CD4-positive, alpha-beta T cell treated with Interleukin-15 for 4 hours (primary cell): ENCODE results near the gene SASH1.
A peak's percentile ranks its signal among the peaks of the same experiment; 100 is the strongest.

Experiments used
- DNase-seq: peaks from one replicate; pipeline ENCODE4 v3.0.0-alpha.2; 2020; ENCODE audit warnings: low spot score

The SASH1 gene

DNA sequence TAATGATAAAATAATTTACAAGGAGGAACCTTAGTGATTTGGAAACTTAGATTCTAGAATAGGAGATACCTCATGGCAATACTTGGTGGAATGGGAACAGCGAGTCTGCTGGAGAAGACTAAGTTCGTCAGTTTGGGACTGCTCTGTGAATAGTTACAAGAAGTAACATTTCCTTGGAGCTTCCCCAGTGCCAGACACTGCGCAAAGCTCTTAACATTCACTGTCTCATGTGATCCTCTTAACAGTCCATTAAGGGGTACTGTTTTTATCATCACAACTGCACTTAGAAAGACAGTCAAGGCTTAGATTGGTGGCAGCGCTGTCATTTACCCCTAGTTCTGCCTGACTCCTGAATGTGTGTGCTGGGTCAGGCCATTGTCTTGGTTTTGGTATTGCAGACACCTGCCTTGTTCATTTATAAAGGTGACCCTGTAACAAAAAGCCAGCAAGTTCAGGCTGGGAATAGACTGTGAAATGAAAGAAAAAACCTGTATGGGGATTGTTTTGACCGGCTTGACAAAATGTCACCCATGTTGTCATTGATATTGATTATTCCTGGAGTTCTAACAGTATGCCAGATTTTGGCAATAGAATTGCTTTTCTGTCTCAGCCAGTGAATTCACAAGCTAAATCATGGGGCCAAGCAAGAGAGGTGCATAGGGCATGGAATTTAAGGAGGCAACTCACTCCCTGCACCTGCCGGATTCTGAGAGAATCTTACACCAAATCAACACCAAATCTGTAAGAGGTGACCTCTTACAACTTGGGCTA lies 118.4 kb downstream of the SASH1 start:
- DNase-seq, result no peak

DNA sequence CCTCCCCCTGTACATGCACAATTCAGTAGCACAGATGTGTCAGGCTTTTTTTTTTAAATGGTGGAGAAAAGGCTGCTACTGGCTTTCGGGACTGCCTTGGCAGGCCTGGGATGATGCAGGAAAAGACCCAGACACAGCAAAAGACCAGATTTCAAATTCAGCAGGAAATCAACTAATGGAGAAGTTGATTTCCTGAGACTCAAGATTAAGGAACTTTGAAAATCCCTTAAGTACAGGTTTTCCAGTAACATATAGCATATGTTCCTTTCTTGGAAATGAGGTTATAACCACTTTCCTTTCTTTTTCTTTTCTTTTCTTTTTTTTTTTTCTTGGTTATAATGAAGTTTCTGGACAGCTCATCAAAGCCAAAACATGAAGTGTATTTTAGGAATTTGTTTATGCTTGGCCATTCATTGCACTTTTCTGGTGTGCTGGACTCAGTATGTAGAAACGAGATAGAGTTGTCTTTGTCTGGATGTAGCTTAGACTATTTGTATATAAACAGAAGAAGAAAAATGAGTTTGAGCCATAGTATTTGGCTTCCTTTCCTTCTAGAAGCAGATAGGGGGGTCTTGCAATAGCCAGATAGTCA lies 119.4 kb downstream of the SASH1 start:
- no peak for DNase-seq

DNA sequence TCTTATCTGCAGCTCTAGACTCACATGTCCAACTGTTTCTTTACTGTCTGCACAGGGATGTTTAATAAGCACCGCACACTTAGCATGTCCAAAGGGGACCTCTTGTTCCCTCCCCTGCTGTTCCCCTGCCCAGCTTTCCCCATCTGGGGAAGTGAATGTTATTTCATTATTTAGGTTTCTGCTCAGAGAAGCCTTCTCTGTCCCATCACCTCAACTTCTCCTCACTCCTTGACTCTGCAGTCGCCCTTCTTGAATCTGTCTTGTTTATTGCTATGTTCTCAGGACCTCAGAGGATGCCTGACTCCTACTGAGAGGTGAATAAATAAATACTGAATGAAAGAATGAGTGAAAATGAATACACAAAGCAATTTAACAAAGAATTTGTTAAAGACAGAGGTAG lies 121.0 kb downstream of the SASH1 start:
- no peak for DNase-seq

DNA sequence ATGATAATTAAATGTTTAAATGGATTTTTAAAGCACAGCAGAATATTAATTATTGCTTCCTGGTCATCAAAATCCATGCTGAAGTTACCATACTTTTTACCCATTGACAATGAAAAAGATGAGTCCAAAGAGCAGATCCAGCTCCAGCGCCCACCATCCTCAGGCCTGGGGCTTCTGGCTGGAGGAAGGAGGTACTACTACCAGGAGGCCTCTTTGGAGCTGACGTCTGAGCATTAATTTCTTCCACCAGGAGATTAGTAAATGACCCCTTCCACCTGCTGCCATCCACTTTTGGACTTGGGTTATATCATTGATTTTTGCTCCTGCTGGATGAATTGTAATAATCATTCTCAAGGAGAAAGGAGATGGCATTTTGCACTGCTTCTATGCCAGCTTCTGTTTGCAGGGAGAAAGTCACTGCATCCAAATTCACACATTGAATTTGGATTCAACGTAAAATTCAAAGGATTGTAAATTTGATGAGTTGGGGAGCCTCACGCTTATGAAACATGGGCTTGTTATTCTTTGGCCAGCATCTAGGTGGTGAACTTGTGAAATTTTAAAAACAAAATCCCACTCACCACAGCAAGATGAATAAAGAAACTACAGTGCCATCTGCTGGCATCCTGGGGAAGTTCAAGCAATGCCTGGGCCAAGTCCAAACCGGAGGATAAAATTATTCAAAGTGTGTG lies 121.8 kb downstream of the SASH1 start:
- peak; percentile 53 for DNase-seq

DNA sequence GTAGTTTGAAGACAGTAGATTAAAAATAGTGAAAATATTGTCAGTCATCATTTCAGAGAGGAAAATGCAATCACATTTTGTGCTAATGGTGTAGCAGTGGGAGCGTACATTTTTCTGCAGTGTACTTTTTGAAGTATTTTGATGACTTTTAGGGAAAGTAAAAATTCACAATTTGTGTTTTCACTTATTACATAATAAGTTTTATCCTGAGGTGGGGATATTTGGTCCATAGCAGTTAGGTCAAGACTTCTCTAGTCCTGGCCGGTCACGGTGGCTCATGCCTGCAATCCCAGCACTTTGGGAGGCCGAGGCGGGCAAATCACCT lies 122.3 kb downstream of the SASH1 start:
- no peak for DNase-seq

DNA sequence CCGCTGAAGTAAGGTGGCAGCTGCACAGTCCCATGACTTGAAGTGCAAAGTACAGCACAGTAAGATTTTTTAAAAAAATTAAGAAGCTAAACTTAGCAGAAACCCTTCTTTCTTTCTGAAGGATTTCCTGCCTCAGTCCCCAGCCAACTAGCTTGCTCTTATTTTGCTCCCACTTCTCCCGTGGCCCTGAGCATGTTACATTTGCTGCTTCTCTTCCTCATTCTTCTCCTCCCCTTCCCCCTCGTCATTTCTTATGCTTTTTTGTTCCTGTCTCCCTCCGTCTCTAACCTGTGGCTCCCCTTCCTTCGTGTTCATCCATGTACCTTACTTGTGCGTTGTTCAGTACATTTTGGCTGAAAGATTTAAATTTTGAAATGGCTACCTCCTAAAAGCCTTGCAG lies 123.0 kb downstream of the SASH1 start:
- no peak for DNase-seq

DNA sequence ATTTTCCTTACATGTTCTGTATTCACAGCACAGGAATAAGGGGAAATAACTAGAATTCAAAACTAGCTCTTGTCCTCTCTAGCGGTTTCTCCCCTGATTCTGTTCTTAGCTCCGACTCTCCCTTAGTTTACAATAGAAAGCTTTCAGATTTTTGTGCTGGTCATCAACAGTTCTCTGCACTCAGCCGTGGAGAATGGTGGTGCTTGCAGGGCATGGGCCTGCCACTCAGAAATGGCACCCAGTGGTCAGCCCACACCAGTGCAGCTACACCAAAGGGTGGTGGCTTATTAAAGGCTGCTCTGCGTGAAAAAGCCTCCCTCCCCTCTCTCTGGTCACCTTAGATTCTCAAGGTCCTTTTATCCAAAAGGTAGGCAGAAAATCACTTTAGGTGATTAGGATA lies 123.5 kb downstream of the SASH1 start:
- DNase-seq, result no peak

DNA sequence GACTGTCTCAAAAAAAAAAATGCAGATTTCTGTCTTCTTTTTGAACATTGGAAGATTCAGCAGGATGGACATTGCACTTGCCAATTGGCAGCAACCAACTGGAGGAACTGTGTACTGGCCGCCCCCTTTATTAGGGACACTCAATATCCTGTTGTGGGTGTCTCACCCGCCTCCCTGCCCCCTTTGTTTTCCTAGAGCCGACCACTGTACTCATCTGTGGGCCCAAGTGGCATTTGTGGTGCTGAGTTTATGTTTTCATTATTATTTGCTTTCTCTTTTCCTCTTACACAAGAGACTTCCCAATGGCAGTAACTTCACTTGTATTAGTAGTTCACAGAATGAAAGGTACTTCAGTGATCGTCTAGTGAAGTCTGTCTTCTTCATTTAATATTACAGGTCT lies 125.3 kb downstream of the SASH1 start:
- DNase-seq, result no peak

DNA sequence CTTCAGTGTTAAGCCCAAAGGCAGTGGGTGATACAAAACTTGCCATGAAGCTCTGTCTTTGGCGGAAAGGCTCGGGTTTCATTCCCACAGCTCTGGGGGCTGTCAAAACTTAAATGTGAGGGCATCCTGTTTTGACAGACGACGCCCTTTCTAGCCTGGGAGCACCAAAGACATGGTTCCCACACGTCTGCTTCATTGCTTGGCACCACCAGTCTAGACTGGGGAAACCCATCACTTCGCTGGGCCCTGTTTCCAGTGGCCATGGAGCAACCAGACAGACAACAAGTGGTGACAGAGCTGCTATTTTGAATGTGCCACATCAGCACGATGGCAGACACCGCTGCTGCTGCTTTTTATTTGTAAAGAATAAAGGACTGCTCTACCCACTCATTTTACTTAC lies 127.5 kb downstream of the SASH1 start:
- DNase-seq, result no peak

DNA sequence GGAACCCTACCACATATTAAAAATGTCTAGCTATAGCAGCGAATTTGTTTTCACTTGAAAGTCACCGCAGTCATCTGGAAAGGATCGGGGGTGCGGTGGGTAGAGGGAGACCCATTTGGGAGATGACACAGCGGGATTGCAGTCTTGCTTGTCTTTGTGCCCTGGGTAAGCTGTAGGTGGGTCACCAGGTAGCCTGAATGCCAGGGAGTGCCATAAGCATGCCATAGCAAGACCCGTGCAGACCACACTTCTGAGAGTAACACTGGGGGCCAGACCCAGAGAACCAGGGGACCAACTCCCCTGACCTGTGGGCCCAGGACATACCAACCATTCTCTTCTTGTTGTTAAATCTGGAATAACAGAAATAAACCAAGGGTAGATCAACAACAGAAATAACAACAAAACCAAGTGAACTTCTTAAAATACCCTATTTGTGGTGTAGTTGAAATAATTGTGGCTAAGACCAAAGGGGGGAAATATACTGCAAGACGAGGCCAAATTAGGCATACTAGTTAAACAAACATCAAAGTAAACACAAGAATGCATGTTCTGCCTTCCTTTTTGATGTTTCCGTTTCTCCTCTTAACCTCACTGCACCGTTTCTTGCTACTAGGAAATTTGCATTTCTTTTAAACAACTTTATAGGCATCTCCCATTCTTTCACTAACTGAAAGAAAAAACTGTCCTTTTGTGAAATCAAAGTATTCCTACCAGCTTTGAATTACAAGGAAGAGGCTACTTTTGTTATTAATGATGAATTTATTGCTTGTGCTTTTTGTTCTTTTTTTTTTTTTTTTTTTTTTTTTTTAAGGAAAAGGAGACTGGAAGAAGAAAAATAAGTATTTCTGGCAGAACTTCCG lies 128.2 kb downstream of the SASH1 start:
- no peak for DNase-seq

DNA sequence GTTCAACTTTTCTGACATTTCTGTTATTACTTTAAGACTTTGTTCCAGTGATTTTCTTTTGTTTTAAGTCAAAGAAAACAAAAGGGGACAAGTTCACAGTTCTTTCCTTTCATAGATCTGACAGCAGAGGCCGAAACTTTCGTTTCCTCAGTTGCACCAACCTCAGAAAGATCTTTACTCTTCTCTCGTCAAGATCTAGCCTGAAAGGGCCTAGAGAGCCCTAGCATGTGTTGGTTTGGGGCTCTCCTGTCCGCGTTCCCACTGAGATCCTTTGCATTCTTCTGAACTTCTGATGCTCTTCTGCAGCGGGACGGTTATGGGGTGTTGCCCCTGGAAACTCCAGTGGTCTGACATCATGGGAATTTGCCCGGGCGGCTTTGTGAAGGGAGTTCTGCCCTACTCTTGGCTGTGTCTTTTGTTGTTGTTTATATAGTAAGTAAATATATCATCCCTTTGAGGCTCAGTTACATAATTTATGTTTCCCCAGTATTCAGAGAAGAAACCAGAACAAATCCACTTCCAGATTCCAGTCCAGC lies 129.1 kb downstream of the SASH1 start:
- DNase-seq, result no peak

DNA sequence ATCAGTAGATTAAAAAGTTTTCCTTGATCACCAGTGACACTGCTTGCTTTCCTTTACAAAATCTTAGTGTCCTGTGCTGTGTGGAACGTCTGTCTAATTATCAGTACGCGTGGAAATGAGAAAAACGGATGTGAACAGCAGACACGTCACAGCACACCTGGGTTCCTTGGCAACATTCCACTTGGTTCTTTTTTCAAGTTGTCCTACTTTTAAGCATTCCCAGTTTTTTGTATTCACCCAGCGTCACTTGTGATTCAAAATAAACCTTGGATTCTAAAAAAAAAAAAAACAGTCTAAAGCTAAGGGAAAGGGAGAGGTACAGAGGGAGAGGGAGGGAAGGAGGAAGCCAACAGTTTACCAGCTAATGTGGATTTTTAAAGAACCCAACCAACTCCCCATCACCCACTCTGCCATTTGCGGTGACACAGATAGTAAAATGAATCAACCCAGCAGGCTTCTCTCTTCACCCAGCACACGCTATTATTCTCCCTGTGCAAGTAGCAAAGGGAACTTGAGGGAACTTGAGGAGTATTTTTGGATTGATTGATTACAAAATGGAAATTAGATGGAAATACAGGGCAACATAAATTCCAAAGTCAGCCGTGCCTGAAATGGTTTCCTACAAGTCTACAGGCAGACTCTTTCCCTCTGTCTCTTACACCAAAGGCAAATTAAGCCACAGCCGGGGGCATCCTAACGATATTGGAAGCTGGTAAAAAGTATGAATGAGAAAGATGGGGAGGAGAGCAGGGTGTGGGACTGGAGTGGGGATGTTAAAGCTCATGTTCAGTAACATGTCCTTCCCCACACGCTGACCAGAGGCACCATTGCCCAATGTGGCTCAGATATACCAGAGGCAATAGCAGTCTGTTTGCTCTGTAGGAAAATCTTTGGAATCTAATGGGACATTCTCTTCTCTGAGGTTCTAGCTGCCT lies 129.8 kb downstream of the SASH1 start:
- no peak for DNase-seq

DNA sequence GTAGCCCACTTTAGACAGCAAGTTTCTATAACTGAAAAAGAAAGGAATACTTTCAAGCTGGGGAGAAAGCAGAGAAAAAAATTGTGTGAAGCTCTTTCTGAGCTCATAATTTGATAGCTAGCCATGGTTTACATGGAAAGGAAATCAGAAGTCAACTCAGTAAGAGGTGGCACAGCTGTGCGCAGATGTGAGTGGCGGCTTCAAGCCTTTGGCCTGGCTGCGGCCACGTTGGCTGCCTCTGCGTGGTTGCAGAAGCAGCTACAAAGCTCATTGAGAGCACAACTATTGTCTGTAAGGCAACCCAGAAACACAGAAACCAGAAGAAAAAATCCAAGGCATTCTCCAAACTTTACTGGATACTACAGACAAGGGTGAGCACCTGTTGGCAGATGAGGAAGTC lies 136.9 kb downstream of the SASH1 start:
- no peak for DNase-seq

DNA sequence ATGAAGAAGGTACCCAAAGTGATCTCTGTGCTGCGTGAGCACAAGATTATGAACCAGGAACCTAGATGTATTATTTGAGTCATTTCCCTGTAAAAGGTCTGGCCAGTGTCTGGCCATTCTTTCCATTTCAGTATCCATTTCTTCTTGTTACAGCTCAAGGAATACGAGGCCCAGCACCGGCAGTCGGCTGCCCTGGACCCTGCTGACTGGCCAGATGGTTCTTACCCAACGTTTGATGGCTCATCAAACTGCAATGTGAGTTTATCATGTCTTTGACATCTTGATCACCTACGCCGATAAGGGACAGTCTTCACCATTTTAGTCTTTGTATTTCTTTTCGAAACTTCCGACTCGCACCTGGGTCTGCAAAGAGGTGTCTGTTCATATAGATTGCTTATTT lies 144.8 kb downstream of the SASH1 start:
- no peak for DNase-seq

DNA sequence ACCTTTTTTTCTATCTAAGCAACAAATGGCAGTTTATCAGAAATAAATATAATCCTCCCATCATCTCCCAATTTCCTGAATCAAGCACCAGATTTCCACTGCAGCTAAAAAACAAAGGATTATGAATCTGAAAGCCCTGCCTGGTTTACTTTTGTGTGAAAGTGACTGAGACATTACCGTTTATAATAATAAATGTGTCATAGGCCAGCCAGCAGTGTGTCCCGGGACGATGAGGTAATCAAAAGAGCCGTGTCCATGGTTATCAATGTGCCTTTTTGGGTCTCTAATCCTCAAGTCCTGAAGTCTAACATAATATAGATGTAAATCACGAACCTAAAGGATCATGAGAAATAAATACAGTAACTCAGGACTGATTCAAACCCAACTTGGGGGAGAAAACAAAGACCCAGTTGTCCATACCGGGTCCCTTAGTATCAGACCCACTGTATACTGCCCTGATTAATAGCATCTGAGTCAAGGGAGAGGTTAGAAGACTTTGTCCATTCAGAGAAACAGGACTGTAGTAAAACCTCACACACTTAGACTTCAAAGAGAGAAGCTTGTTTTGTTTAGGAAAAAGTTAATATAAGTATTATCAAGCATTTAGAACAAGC lies 149.1 kb downstream of the SASH1 start:
- no peak for DNase-seq

DNA sequence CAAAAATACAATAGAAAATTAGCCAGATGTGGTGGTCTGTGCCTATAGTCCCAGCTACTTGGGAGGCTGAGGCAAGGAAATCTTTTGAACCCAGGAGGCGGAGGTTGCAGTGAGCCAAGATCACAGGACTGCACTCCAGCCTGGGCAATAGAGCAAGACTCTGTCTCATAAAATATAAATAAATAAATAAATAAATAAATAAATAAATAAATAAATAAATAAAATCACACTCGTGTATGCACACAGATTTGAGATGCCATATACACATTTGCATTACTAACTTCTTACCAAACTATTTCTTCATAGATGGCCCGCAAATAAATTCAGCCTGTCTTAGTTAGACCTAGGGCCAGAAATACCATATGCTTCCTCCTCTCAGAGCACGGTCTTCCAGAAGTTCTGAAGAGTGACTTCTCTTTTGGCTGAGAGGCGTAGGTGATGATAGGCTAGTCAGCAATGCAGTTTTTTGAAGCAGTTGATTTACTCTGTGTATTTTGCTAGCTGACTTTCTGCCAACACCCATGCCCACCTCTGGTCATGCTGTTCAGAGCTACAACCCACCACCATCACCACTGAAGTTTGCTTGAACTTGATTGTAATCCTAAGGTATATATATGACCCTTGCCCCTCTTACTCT lies 150.1 kb downstream of the SASH1 start:
- no peak for DNase-seq

DNA sequence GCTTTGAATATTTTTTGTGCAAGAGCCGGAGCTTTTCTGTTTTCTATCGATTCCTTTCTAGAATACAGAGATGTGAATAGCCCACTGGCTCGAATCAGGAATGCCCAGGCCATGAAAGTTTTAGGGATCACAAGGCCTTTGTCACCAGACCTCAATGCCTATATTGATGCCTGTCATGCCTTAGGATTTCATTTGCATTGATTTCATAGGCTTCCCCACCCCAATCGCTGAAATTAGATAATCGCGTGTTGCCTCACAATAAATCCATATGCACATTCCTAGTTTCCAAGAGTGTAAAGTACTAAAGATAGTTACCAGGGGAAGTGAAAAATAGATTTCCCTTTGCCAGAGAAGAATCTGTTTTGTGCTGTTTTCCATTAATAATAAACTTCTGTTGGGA lies 150.8 kb downstream of the SASH1 start:
- no peak for DNase-seq

DNA sequence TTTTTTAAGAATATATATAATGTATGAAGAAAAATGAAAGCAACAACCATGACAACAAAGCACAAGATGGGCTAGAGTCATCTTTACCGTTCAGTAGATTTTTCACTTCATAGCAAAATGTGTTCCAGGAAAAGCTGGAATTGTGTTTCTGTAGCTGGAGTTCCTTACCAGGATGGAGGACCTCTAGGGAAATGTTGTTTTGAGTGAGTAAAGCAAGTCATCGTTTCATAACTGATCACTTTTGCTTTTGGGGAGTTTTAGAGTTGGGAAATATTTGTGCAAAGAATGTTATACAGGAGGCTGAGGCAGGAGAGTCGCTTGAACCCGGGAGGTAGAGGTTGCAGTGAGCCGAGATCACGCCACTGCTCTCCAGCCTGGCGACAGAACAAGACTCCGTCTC lies 151.6 kb downstream of the SASH1 start:
- no peak for DNase-seq

DNA sequence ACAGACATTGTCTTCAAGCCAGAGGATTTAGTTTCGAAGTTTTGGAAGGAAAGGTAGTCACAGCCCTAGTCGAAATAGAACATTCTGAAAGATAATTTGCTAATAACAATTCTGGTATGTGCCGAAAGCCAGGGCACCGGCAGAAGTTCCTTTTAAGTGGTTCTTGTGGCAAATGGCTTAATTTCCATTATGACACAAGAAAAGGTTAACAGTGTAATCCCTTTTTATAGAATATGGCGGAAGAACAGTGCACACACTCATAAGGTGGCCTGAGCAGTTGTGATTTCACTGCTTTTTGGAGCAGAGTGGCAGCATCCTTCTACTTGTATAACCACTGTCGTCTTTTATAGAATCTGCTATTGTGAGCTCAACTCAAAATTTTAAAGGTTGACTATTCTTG lies 152.4 kb downstream of the SASH1 start:
- DNase-seq, result no peak

DNA sequence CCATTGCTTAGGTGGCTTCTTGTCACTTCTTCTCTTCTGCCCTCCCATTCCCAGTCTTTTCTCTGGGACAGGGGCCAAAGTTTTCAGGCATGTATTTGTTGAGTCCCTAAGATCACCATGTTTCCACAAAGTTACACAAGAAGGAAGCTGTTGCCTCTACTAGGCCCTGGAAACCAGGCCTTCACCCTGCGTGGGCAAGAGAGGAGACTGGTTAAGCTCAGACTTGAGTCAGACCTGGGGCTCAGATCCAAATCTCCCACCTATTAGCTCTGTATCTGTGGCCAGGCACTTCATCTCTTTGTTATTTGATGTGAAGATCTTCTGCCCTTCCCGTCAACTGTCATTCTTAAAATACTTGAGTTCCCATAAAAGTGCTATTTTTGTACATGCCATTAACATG lies 154.6 kb downstream of the SASH1 start:
- no peak for DNase-seq
